Activated naive CD8-positive, alpha-beta T cell treated with anti-CD3 and anti-CD28 coated beads, Interleukin-2, amount 50 U/mL, for 24 hours (primary cell): Measurements from ENCODE around the gene EGF.
"Not testable (repeated sequence)": the region's sequence is repeated elsewhere in the genome, so short reads cannot be mapped to it uniquely, and the experiment has no call there.

Experiments used
- ATAC-seq: fragments of 150-1000 bp; cut with Tn5 transposase; one replicate; pipeline ENCODE4 v1.10.0; 2021
- DNase-seq: peaks from one replicate; pipeline ENCODE4 v3.0.0; 2021
- H3K27ac Mint-ChIP-seq: one replicate; pipeline ENCODE4 v1.8.0; 2021; ENCODE audit warnings: mild to moderate bottlenecking, mixed read lengths
- H3K27me3 Mint-ChIP-seq: one replicate; pipeline ENCODE4 v1.8.0; 2021; ENCODE audit warnings: mixed read lengths
- H3K36me3 Mint-ChIP-seq: one replicate; pipeline ENCODE4 v1.8.0; 2021; ENCODE audit warnings: low read depth, mixed read lengths
- H3K4me1 Mint-ChIP-seq: one replicate; pipeline ENCODE4 v1.8.0; 2021; ENCODE audit warnings: mixed read lengths
- H3K4me3 Mint-ChIP-seq: one replicate; pipeline ENCODE4 v1.8.0; 2021; ENCODE audit warnings: mild to moderate bottlenecking, moderate library complexity, mixed read lengths
- H3K9me3 Mint-ChIP-seq: one replicate; pipeline ENCODE4 v1.8.0; 2021; ENCODE audit warnings: mixed read lengths

Gene EGF

DNA sequence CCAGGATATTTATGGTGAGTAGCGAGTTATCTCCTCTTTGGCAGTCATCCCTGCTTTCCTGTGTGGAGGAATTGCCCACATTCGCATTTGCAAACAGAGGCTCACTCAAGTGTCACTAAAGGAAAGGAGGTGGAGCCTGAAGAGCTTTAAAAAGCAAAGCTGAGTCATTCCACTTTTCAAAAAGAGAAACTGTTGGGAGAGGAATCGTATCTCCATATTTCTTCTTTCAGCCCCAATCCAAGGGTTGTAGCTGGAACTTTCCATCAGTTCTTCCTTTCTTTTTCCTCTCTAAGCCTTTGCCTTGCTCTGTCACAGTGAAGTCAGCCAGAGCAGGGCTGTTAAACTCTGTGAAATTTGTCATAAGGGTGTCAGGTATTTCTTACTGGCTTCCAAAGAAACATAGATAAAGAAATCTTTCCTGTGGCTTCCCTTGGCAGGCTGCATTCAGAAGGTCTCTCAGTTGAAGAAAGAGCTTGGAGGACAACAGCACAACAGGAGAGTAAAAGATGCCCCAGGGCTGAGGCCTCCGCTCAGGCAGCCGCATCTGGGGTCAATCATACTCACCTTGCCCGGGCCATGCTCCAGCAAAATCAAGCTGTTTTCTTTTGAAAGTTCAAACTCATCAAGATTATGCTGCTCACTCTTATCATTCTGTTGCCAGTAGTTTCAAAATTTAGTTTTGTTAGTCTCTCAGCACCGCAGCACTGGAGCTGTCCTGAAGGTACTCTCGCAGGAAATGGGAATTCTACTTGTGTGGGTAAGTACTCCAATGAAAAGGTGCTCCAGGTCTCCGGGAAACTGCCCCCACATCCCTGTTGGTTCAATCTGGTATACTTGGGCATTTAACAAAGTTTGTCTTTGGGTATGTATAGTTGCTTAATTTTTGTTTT, at the start of gene EGF:
Gene EGF (plus strand): TSS at position 178 of the 890 bp plus-strand sequence. CDS start 453 bp downstream, at position 631.
- no peaks in the 10 kb centered on the region for H3K9me3 Mint-ChIP-seq
- H3K4me1 Mint-ChIP-seq, result no peaks in the 10 kb centered on the region
- H3K27ac Mint-ChIP-seq, result no peak within 1 kb of the TSS
- DNase-seq (no peak), ATAC-seq (no peak)
- no peak within 1 kb of the TSS for H3K4me3 Mint-ChIP-seq
- H3K36me3 Mint-ChIP-seq, result no peaks in the 10 kb centered on the region
- H3K27me3 Mint-ChIP-seq, result peaks cover 23% of the 10 kb centered on the region

DNA sequence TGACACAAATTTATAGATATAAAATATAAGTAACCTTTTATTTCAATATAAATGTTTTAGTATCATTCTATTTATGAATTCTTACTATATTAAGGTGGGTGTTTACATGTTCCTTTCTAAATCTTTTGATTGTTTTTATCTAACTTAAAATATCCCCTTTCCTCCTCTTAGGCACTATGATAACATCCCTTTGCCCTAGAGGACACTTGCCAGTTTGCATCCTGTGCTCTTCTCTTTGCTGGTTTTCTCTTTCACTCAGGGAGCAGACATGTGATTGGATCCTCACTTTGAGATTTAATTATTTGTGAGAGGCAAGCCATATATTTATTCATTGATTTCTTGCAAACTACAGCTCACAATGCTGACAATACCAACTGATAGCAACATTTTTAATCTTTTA, 48.5 kb upstream of the EGF start:
- Mint-ChIP-seq H3K4me1 (no peaks in the 10 kb centered on the region), H3K9me3 (peaks cover 7% of the 10 kb centered on the region), H3K27me3 (no peaks in the 10 kb centered on the region), H3K4me3 (no peak overlapping the region), H3K36me3 (peaks cover 2% of the 10 kb centered on the region), H3K27ac (no peak overlapping the region)
- DNase-seq, result no peak
- no peak for ATAC-seq

DNA sequence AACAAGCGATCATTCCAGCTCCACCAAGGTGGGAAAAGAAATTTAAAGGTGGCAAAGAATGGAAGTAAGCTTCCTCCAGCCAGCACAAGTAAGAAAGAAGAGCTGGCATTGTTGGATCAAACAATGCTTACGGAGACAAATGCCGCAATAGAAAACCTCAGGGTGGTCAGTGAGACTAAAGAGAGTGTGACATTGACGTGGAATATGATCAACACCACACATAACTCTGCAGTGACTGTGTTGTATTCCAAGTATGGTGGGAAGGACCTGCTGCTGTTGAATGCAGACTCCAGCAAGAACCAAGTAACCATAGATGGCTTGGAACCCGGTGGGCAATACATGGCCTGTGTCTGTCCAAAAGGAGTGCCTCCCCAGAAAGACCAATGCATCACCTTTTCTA, 42.6 kb upstream of the EGF start:
- Mint-ChIP-seq H3K4me3 (no peak overlapping the region), H3K4me1 (no peaks in the 10 kb centered on the region), H3K9me3 (no peaks in the 10 kb centered on the region), H3K36me3 (no peaks in the 10 kb centered on the region), H3K27me3 (no peaks in the 10 kb centered on the region), H3K27ac (no peak overlapping the region)
- DNase-seq (no peak), ATAC-seq (no peak)

DNA sequence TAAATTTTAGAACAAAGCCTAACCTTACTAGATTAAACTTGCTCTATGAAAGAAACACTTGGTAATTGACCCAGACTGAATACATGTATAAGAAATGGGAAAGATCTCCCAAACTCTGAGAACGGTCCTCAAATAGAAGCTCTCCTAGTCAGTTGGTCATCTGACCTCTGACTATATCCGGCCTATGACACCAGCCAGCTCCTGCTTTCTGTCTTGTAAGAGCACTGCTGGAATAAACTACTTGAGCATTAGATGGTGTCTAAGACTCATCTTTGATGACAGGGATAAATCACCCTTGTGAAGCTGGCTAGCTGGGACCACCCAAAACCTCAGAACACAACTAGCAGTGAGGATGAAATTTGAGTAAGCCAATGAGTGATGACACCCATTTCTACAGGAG, 40.6 kb upstream of the EGF start:
- ATAC-seq (no peak), DNase-seq (no peak)
- Mint-ChIP-seq H3K4me1 (no peaks in the 10 kb centered on the region), H3K36me3 (no peaks in the 10 kb centered on the region), H3K9me3 (no peaks in the 10 kb centered on the region), H3K4me3 (no peak overlapping the region), H3K27me3 (peaks cover 4% of the 10 kb centered on the region), H3K27ac (no peak overlapping the region)

DNA sequence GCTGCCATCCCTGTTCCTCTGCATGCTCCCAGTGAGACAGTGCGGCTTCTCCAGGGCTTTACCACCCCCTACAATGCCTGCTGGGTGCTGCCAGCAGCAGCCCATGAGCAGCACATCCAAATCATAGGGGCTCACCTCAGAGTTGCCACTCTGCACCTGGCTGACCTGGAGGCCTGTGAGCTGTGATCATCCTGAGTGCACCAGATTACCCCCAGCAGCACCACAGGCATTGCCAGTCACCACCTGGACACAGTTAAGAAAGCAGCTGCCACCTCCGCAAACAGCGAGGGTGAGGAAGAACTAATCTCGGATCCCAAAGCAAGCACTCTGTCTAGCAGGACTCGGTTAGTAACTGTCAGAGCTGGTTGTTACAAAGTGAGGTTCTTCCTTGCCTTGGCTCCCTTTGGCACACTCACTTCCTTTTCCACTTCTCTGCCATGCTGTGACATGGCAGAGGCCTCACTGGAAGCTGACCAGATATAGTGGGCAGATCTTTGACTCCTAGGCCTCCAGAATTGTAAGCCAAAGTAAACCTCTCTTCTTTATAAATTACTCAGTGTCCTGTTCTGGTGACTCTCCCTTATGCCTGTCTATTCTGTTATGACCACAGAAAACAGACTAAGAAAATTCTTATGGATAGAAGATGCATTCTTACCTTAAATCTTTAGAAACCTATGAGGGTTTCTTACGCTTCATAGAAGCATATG, 39.6 kb upstream of the EGF start:
- Mint-ChIP-seq H3K4me3 (no peak overlapping the region), H3K9me3 (no peaks in the 10 kb centered on the region), H3K27ac (no peak overlapping the region), H3K27me3 (peaks cover 6% of the 10 kb centered on the region), H3K4me1 (no peaks in the 10 kb centered on the region), H3K36me3 (no peaks in the 10 kb centered on the region)
- DNase-seq, result no peak
- no peak for ATAC-seq

GRCh38 chr4:109873791-109874514, 38.7 kb upstream of the EGF start:
- Mint-ChIP-seq H3K4me3 (no peak overlapping the region), H3K27ac (no peak overlapping the region), H3K4me1 (no peaks in the 10 kb centered on the region), H3K27me3 (peaks cover 10% of the 10 kb centered on the region), H3K9me3 (no peaks in the 10 kb centered on the region), H3K36me3 (no peaks in the 10 kb centered on the region)
- ATAC-seq, result no peak
- no peak for DNase-seq

- Mint-ChIP-seq H3K36me3 (no peaks in the 10 kb centered on the region), H3K9me3 (no peaks in the 10 kb centered on the region), H3K27ac (no peak overlapping the region), H3K27me3 (peaks cover 10% of the 10 kb centered on the region), H3K4me1 (no peaks in the 10 kb centered on the region), H3K4me3 (no peak overlapping the region)
- no peak for ATAC-seq
- no peak for DNase-seq
Observed at GRCh38 chr4:109875106-109875505, 37.6 kb upstream of the EGF start.

- not testable (repeated sequence) for H3K27ac Mint-ChIP-seq, H3K4me1 Mint-ChIP-seq, H3K4me3 Mint-ChIP-seq, ATAC-seq, H3K36me3 Mint-ChIP-seq, H3K27me3 Mint-ChIP-seq, H3K9me3 Mint-ChIP-seq, DNase-seq
Observed at GRCh38 chr4:109875553-109875952, 37.1 kb upstream of the EGF start.

DNA sequence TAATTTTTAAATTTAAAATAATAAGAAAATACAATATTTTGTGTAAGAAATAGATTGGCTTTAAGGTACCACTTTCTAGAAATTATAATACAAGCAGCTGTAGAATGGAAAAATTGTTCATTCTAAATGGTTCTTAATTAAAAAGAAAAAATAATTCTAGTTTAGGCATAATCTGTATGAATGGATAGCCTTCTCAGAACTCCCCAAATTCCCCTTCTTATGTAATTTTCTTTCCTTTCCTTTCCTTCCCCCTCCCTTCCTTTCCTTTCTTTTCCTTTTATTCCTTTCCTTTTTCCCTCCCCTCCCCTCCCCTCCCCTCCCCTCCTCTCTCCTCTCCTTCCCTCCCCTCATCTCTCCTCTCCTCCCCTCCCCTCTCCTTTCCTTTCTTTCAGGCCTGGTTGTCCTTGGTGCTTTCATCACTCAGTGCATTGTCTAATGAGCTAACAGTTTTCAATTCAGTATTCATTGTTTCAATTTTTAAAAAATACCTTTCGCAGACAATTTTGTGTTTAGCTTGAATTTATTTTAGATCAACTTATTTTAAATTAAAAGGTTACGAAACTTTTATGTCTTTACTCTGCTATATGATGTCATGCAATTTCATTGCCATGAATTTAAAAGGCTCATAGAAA, 35.9 kb upstream of the EGF start:
- peaks cover 11% of the 10 kb centered on the region for H3K27me3 Mint-ChIP-seq
- H3K9me3 Mint-ChIP-seq, result no peaks in the 10 kb centered on the region
- DNase-seq, result no peak
- no peak overlapping the region for H3K27ac Mint-ChIP-seq
- H3K36me3 Mint-ChIP-seq, result no peaks in the 10 kb centered on the region
- no peak overlapping the region for H3K4me3 Mint-ChIP-seq
- no peak for ATAC-seq
- no peaks in the 10 kb centered on the region for H3K4me1 Mint-ChIP-seq

DNA sequence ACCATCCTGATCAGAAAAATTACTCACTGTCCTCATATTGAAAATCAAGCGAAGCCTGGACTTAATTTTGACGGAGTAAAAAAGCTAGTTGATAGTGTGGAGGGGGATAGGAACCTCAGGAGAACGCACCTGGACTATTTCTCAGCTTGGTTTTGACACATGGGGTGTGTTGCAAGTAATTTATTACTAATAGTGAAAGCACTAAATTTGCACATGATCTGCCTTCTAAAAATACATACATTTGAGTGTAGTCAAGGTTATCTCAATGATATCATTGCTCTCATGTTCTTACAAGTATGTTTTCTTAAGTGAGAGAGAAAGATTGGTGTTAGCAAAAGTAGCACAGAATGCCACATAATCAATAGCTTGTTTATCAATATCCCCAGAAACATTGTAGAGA, 35.3 kb upstream of the EGF start:
- no peaks in the 10 kb centered on the region for H3K9me3 Mint-ChIP-seq
- H3K4me3 Mint-ChIP-seq, result no peak overlapping the region
- H3K36me3 Mint-ChIP-seq, result no peaks in the 10 kb centered on the region
- no peak for DNase-seq
- ATAC-seq, result no peak
- H3K4me1 Mint-ChIP-seq, result no peaks in the 10 kb centered on the region
- H3K27me3 Mint-ChIP-seq, result peaks cover 11% of the 10 kb centered on the region
- H3K27ac Mint-ChIP-seq, result no peak overlapping the region

DNA sequence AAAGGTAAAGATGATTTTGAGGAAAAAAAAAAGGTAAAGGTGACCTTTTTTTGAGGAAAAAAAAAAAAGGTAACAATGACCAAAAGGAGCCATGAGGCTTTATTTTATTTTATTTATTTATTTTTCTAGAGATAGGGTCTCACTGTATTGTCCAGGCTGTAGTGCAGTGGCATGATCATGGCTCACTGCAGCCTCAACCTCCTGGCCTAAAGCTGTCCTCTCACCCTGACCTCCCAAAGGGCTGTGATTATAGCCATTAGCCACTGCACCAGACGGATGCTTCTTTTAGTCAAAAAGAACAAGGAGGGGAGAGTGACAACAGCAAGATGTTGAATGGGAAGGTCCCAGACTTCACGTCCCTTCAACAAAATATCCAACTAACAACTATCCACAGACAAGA, 34.3 kb upstream of the EGF start:
- H3K27ac Mint-ChIP-seq, result no peak overlapping the region
- H3K4me3 Mint-ChIP-seq, result no peak overlapping the region
- ATAC-seq, result no peak
- H3K4me1 Mint-ChIP-seq, result no peaks in the 10 kb centered on the region
- H3K36me3 Mint-ChIP-seq, result no peaks in the 10 kb centered on the region
- H3K27me3 Mint-ChIP-seq, result peaks cover 11% of the 10 kb centered on the region
- no peaks in the 10 kb centered on the region for H3K9me3 Mint-ChIP-seq
- DNase-seq, result no peak

DNA sequence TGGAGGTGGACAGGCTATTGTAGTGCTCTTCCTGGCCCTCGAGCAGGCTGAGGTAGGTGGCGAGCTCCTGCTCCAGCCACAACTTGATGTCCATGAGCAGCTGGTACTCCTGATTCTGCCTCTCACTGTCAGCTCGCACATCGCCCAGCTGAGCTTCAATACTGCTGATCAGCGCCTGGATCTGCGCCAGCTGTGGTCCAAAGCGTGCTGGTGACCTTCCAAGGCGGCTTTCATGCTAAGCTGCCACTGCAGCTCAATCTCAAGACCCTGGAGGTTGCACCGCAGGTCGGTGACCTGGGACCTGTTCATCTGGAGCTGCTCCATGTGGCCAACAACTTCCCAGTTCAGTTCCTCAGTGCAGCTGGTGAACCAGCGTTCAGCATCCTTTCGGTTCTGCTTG, 33.6 kb upstream of the EGF start:
- no peak for ATAC-seq

DNA sequence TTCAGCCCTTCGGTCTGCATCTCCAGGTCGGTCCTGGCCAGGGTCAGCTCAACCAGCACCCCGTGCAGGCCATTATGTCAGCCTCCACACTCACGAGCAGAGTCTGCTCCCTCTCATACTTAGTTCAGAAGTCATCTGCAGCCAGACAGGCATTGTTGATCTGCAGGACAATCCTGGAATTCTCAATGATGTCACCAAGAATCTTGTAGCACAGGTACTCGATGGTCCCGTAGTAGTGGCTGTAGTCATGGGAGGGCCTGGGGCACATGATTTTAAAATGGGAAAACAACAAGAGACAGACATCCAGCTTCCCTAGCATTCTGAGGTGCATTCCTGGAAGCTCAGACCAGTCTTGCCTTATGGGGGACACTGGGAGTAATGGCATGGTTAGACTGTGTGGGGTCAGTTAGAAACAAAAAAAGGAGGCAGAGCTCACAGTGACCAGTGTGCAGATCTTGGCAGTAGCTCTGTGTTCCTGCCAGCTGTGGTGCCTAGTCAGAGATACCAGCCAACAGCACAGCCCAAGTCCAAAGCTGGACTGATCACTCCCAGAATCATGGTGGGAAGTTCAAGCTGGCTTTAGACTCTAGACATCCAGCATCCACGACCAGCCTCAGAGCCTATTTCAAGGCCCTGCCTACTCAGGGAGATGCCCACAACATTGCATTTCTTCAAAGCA, 32.9 kb upstream of the EGF start:
- Mint-ChIP-seq H3K27me3 (peaks cover 11% of the 10 kb centered on the region), H3K4me1 (no peaks in the 10 kb centered on the region), H3K27ac (no peak overlapping the region), H3K9me3 (no peaks in the 10 kb centered on the region), H3K36me3 (no peaks in the 10 kb centered on the region), H3K4me3 (no peak overlapping the region)
- DNase-seq (no peak), ATAC-seq (no peak)

More for the DNA sequence above, 33.6 kb upstream of the EGF start:
- Mint-ChIP-seq H3K27me3 (peaks cover 11% of the 10 kb centered on the region), H3K4me1 (no peaks in the 10 kb centered on the region), H3K27ac (no peak overlapping the region), H3K9me3 (no peaks in the 10 kb centered on the region), H3K36me3 (no peaks in the 10 kb centered on the region), H3K4me3 (no peak overlapping the region)
- DNase-seq, result no peak

DNA sequence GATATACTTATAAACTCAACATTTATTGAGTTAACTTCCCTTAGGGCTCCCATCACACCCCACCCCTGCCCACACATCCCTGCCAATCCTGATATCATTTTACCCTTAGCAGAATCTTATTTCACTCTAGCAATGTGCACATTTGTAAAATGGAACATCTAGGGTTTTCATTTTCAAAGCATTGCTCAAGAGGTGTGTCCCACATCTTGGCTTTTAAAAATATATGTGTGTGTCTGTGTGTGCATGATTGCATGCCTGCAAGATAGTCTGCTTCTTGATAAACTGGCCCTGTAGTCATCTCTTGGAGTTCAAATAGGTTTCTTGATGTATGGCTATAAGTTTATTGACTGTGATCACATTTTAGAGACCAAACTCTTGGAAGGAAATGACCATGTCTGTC, 26.4 kb upstream of the EGF start:
- ATAC-seq (no peak), DNase-seq (no peak)
- no peak overlapping the region for H3K4me3 Mint-ChIP-seq
- H3K27me3 Mint-ChIP-seq, result no peaks in the 10 kb centered on the region
- no peaks in the 10 kb centered on the region for H3K9me3 Mint-ChIP-seq
- H3K4me1 Mint-ChIP-seq, result no peaks in the 10 kb centered on the region
- no peak overlapping the region for H3K27ac Mint-ChIP-seq
- H3K36me3 Mint-ChIP-seq, result no peaks in the 10 kb centered on the region
